Measurements from ENCODE around the gene LENG8. TPM values are rescaled to one million over a fixed set of nuclear protein-coding genes. Genes with fewer than 3 reads are reported as not detected.

Gene LENG8
- total and polyA plus RNA-seq, 10 of the 15 experiments (the other 5 are each of a cell fraction or from before 2014, with no cell fraction given): 2.3 to 145 (median 34.4) TPM

DNA sequence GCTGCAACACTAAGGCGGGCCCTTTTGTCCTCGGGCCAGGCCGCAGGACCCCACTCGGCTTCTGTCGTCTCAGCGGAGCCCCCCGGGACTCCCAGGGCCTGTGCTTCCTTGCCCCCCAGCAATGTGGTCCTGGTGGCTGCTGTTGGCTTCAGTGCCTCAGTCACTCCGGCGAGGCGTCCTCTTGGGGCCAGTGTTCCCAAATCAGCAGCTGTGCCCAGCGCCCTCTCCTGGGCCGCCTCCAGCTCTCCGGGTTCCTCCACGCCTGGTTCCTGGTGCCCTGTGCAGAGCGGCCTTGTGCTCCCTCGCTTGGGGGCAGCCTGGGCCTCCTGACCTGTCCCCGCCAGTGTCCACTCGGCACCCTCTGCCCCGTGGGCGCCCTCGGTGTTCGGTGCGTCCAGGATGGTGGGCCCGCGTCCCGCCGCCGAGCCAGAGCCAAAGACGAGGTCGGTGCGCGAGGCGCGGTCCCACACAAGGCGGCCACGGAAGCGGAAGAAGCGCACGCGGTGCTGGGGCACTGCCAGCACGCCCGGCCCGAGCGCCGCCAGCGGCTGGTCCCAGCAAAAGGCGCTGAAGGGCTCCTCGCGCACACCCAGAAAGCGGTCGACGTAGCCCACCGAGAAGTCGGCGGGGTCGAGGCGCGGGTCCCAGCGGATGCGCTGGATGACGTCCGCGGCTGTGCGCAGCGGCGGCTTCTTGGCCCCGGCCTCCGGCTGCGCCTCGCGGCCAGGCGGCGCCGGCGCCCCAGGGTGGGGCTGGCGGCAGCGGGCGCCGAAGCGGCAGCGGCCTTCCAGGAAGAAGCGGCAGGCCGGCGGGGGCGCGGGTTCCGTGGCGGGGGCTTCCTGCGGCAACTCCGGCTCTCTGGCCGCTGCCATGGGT lies 13.9 kb downstream of the LENG8 start (continued):
- TF ChIP-seq RB1 (IDR thresholded peaks at IDR 0.05; ENCODE audit: borderline replicate concordance) (0 out of 2 replicates have a peak, but pooled peaks have one; percentile 63), TBL1XR1 (IDR thresholded peaks at IDR 0.05; ENCODE audit: low read depth, low read length) (no peak), RBBP5 (conservative IDR thresholded peaks at IDR 0.05) (no peak), WRNIP1 (IDR thresholded peaks at IDR 0.05; ENCODE audit: borderline replicate concordance, low read depth, low read length) (no peak), BRCA1 (IDR thresholded peaks at IDR 0.05; ENCODE audit: low read depth, low read length) (no peak), BACH1 (IDR thresholded peaks at IDR 0.05; ENCODE audit: borderline replicate concordance) (peak; percentile 18), CHD2 (IDR thresholded peaks at IDR 0.05; ENCODE audit: borderline replicate concordance, low read depth, low read length) (no peak), PAX5 (IDR thresholded peaks at IDR 0.05; ENCODE audit: borderline replicate concordance, low read depth, low read length) (peak; percentile 33; the same call in 1 of the 2 replicates), ZNF217 (IDR thresholded peaks at IDR 0.05) (0 out of 2 replicates have a peak, but pooled peaks have one; percentile 52), ZSCAN29 (IDR thresholded peaks at IDR 0.05) (peak; percentile 76; the same call in 1 of the 2 replicates), PML (IDR thresholded peaks at IDR 0.05; ENCODE audit: low read length) (no peak), ZNF622 (IDR thresholded peaks at IDR 0.05) (no peak), STAT3 (IDR thresholded peaks at IDR 0.05; ENCODE audit: low read depth, low read length) (no peak)
- TF ChIP-seq, protein P1, sequence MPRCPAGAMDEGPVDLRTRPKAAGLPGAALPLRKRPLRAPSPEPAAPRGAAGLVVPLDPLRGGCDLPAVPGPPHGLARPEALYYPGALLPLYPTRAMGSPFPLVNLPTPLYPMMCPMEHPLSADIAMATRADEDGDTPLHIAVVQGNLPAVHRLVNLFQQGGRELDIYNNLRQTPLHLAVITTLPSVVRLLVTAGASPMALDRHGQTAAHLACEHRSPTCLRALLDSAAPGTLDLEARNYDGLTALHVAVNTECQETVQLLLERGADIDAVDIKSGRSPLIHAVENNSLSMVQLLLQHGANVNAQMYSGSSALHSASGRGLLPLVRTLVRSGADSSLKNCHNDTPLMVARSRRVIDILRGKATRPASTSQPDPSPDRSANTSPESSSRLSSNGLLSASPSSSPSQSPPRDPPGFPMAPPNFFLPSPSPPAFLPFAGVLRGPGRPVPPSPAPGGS (IDR thresholded peaks at IDR 0.05; ENCODE audit: borderline replicate concordance, insufficient read depth, low read depth, low read length, poor library complexity, severe bottlenecking): peak; percentile 20
- TF ChIP-seq, protein P2, sequence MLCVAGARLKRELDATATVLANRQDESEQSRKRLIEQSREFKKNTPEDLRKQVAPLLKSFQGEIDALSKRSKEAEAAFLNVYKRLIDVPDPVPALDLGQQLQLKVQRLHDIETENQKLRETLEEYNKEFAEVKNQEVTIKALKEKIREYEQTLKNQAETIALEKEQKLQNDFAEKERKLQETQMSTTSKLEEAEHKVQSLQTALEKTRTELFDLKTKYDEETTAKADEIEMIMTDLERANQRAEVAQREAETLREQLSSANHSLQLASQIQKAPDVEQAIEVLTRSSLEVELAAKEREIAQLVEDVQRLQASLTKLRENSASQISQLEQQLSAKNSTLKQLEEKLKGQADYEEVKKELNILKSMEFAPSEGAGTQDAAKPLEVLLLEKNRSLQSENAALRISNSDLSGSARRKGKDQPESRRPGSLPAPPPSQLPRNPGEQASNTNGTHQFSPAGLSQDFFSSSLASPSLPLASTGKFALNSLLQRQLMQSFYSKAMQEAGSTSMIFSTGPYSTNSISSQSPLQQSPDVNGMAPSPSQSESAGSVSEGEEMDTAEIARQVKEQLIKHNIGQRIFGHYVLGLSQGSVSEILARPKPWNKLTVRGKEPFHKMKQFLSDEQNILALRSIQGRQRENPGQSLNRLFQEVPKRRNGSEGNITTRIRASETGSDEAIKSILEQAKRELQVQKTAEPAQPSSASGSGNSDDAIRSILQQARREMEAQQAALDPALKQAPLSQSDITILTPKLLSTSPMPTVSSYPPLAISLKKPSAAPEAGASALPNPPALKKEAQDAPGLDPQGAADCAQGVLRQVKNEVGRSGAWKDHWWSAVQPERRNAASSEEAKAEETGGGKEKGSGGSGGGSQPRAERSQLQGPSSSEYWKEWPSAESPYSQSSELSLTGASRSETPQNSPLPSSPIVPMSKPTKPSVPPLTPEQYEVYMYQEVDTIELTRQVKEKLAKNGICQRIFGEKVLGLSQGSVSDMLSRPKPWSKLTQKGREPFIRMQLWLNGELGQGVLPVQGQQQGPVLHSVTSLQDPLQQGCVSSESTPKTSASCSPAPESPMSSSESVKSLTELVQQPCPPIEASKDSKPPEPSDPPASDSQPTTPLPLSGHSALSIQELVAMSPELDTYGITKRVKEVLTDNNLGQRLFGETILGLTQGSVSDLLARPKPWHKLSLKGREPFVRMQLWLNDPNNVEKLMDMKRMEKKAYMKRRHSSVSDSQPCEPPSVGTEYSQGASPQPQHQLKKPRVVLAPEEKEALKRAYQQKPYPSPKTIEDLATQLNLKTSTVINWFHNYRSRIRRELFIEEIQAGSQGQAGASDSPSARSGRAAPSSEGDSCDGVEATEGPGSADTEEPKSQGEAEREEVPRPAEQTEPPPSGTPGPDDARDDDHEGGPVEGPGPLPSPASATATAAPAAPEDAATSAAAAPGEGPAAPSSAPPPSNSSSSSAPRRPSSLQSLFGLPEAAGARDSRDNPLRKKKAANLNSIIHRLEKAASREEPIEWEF (IDR thresholded peaks at IDR 0.05; ENCODE audit: insufficient replicate concordance, low read depth, low read length): no peak
- TF ChIP-seq, protein P3, sequence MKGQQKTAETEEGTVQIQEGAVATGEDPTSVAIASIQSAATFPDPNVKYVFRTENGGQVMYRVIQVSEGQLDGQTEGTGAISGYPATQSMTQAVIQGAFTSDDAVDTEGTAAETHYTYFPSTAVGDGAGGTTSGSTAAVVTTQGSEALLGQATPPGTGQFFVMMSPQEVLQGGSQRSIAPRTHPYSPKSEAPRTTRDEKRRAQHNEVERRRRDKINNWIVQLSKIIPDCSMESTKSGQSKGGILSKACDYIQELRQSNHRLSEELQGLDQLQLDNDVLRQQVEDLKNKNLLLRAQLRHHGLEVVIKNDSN (IDR thresholded peaks at IDR 0.05; ENCODE audit: borderline replicate concordance, extremely low read length, insufficient read depth, low read depth, low read length): no peak
- TF ChIP-seq, protein P4, sequence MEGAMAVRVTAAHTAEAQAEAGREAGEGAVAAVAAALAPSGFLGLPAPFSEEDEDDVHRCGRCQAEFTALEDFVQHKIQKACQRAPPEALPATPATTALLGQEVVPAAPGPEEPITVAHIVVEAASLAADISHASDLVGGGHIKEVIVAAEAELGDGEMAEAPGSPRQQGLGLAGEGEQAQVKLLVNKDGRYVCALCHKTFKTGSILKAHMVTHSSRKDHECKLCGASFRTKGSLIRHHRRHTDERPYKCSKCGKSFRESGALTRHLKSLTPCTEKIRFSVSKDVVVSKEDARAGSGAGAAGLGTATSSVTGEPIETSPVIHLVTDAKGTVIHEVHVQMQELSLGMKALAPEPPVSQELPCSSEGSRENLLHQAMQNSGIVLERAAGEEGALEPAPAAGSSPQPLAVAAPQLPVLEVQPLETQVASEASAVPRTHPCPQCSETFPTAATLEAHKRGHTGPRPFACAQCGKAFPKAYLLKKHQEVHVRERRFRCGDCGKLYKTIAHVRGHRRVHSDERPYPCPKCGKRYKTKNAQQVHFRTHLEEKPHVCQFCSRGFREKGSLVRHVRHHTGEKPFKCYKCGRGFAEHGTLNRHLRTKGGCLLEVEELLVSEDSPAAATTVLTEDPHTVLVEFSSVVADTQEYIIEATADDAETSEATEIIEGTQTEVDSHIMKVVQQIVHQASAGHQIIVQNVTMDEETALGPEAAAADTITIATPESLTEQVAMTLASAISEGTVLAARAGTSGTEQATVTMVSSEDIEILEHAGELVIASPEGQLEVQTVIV (IDR thresholded peaks at IDR 0.05; ENCODE audit: borderline replicate concordance, partially characterized antibody): no peak

Measured in GM12878 (cell line).